Tibial nerve (tissue), 4 donors: ENCODE measurements around the gene SHISAL1.

Source experiments
- CTCF ChIP-seq, 5 experiments: fragments of 200-600 bp in 3 of 5; fragments of 450-650 bp in 2 of 5; sonication (generic) in 3 of 5; IDR thresholded peaks; one replicate each; pipeline ENCODE4 v1.5.1; 2016 to 2019; ENCODE audit warnings: antibody characterized with exemption in 5 of 5, mild to moderate bottlenecking in 3 of 5, moderate library complexity in 2 of 5
- EP300 ChIP-seq, 2 donors: sonication (generic); formaldehyde crosslinking; IDR thresholded peaks; one replicate each; pipeline ENCODE4 v1.6.1; 2017; ENCODE audit warnings: antibody characterized with exemption in 2 of 2, mild to moderate bottlenecking in 1 of 2
- POLR2A ChIP-seq, 2 donors: fragments of 450-650 bp; IDR thresholded peaks; one replicate each; pipeline ENCODE4 v1.6.1; 2017; ENCODE audit warnings: antibody characterized with exemption in 2 of 2, mild to moderate bottlenecking in 2 of 2, moderate library complexity in 2 of 2

- TF ChIP-seq CTCF (IDR thresholded peaks at IDR 0.05), result no peak
- TF ChIP-seq POLR2A (IDR thresholded peaks at IDR 0.05), result no peak
- TF ChIP-seq EP300 (IDR thresholded peaks at IDR 0.05), result no peak
Observed at GRCh38 chr22:44317123-44317444, 4.3 kb upstream of the SHISAL1 start.
